PFSK-1 (cell line): ENCODE results near the gene SMIM45.

Experiments
- FOXP2 ChIP-seq: optimal IDR thresholded peaks from 2 replicates; pipeline ENCODE3; 2011; ENCODE audit warnings: borderline replicate concordance, control low read depth, inconsistent platforms; ENCODE audit not compliant: insufficient read depth; ENCODE audit errors: extremely low read length, extremely low read depth
- POLR2AphosphoS5 ChIP-seq: IDR thresholded peaks from 2 replicates; pipeline ENCODE4 v1.6.1; 2012; ENCODE audit warnings: low read depth, mild to moderate bottlenecking, control low read depth, low read length, moderate library complexity
- REST ChIP-seq, 2 experiments: IDR thresholded peaks; 2 replicates each; pipeline versions ENCODE4 v1.6.1 to v1.8.0; 2011 to 2012; ENCODE audit warnings: low read depth in 2 of 2, low read length in 2 of 2, control low read depth in 1 of 2, inconsistent platforms in 1 of 2, mild to moderate bottlenecking in 1 of 2, moderate library complexity in 1 of 2; ENCODE audit not compliant: insufficient read depth in 1 of 2
- SIN3A ChIP-seq: IDR thresholded peaks from 2 replicates; pipeline ENCODE4 v1.6.1; 2012; ENCODE audit warnings: mild to moderate bottlenecking, low read length, moderate library complexity, borderline replicate concordance; ENCODE audit not compliant: insufficient read depth
- TAF1 ChIP-seq: IDR thresholded peaks from 2 replicates; pipeline ENCODE4 v1.6.1; 2012; ENCODE audit warnings: low read length, control low read depth, borderline replicate concordance; ENCODE audit not compliant: insufficient read depth

SMIM45 gene

GRCh38 chr22:41928593-41929417 lies 23.1 kb upstream of the SMIM45 start:
- TF ChIP-seq TAF1 (no peak), POLR2AphosphoS5 (no peak), REST (IDR thresholded peaks at IDR 0.05; ENCODE audit: insufficient read depth in 1 of 2, low read depth in 2 of 2, low read length in 2 of 2) (no peak), FOXP2 (no peak), SIN3A (no peak)

GRCh38 chr22:41929418-41929810 lies 22.5 kb upstream of the SMIM45 start:
- TF ChIP-seq FOXP2 (no peak), POLR2AphosphoS5 (no peak)

- TF ChIP-seq TAF1: no peak
- TF ChIP-seq POLR2AphosphoS5: no peak; the same call in 1 of the 2 replicates
- no peak for TF ChIP-seq FOXP2
- TF ChIP-seq REST (IDR thresholded peaks at IDR 0.05; ENCODE audit: insufficient read depth in 1 of 2, low read depth in 2 of 2, low read length in 2 of 2): no peak
- no peak for TF ChIP-seq SIN3A
These were observed 20.2 kb upstream of the SMIM45 start for GRCh38 chr22:41931701-41932269.

GRCh38 chr22:41932353-41932752 lies 19.6 kb upstream of the SMIM45 start:
- TF ChIP-seq SIN3A: no peak

GRCh38 chr22:41933411-41934177 lies 18.4 kb upstream of the SMIM45 start:
- TF ChIP-seq FOXP2 (no peak), SIN3A (no peak), POLR2AphosphoS5 (no peak), TAF1 (no peak), REST (IDR thresholded peaks at IDR 0.05; ENCODE audit: insufficient read depth in 1 of 2, low read depth in 2 of 2, low read length in 2 of 2) (no peak)

- TF ChIP-seq SIN3A (no peak), REST (IDR thresholded peaks at IDR 0.05; ENCODE audit: insufficient read depth in 1 of 2, low read depth in 2 of 2, low read length in 2 of 2) (no peak), FOXP2 (no peak), POLR2AphosphoS5 (no peak), TAF1 (no peak)
These were observed 17.5 kb upstream of the SMIM45 start for GRCh38 chr22:41934284-41935014.
